ENCODE data around the gene CHAMP1.

CHAMP1 gene

GRCh38 chr13:114281351-114282040 lies 32.8 kb upstream of the CHAMP1 start, which contains the start of gene UPF3A:
TSS of gene UPF3A (plus strand) at chr13:114281601. CDS start at chr13:114281640, 39 bp downstream.
- no peaks in the 10 kb centered on the region; the same call in 1 of the 2 replicates for H3K36me3 ChIP-seq (ENCODE audit: control insufficient read depth, insufficient read depth, low read length)
- H3K4me3 ChIP-seq (replicated peaks; ENCODE audit: low read depth, low read length): peak within 1 kb of the TSS; percentile 81
- DNase-seq (ENCODE audit: extremely low read depth, insufficient read length): peak; percentile 96
- H3K27me3 ChIP-seq (replicated peaks; ENCODE audit: control insufficient read depth, insufficient read depth, low read length): no peaks in the 10 kb centered on the region
- TF ChIP-seq CTCF (IDR thresholded peaks at IDR 0.05; ENCODE audit: insufficient read depth, low read length, poor library complexity, severe bottlenecking): no peak

- Histone ChIP-seq H3K4me3 (replicated peaks; ENCODE audit: low read depth, low read length) (peak overlapping the region; percentile 81), H3K27me3 (replicated peaks; ENCODE audit: control insufficient read depth, insufficient read depth, low read length) (no peaks in the 10 kb centered on the region), H3K36me3 (ENCODE audit: control insufficient read depth, insufficient read depth, low read length) (peaks cover 5% of the 10 kb centered on the region)
- no peak for TF ChIP-seq CTCF (IDR thresholded peaks at IDR 0.05; ENCODE audit: insufficient read depth, low read length, poor library complexity, severe bottlenecking)
- peak; percentile 86 for DNase-seq (ENCODE audit: extremely low read depth, insufficient read length)
Measured at GRCh38 chr13:114282041-114282670, 32.1 kb upstream of the CHAMP1 start.

GRCh38 chr13:114283576-114283975 lies 30.7 kb upstream of the CHAMP1 start:
- H3K4me3 ChIP-seq (replicated peaks; ENCODE audit: low read depth, low read length): no peak overlapping the region
- no peaks in the 10 kb centered on the region for H3K27me3 ChIP-seq (replicated peaks; ENCODE audit: control insufficient read depth, insufficient read depth, low read length)
- DNase-seq (ENCODE audit: extremely low read depth, insufficient read length): no peak
- H3K36me3 ChIP-seq (ENCODE audit: control insufficient read depth, insufficient read depth, low read length): peaks cover 11% of the 10 kb centered on the region
- TF ChIP-seq CTCF (IDR thresholded peaks at IDR 0.05; ENCODE audit: insufficient read depth, low read length, poor library complexity, severe bottlenecking): no peak

GRCh38 chr13:114284680-114285079 lies 29.6 kb upstream of the CHAMP1 start:
- TF ChIP-seq CTCF (IDR thresholded peaks at IDR 0.05; ENCODE audit: insufficient read depth, low read length, poor library complexity, severe bottlenecking): no peak
- DNase-seq (ENCODE audit: extremely low read depth, insufficient read length): no peak
- H3K36me3 ChIP-seq (ENCODE audit: control insufficient read depth, insufficient read depth, low read length): peaks cover 11% of the 10 kb centered on the region
- H3K4me3 ChIP-seq (replicated peaks; ENCODE audit: low read depth, low read length): no peak overlapping the region
- no peaks in the 10 kb centered on the region for H3K27me3 ChIP-seq (replicated peaks; ENCODE audit: control insufficient read depth, insufficient read depth, low read length)

GRCh38 chr13:114285166-114285808 lies 29.0 kb upstream of the CHAMP1 start:
- no peak for DNase-seq (ENCODE audit: extremely low read depth, insufficient read length)
- H3K27me3 ChIP-seq (replicated peaks; ENCODE audit: control insufficient read depth, insufficient read depth, low read length): no peaks in the 10 kb centered on the region
- TF ChIP-seq CTCF (IDR thresholded peaks at IDR 0.05; ENCODE audit: insufficient read depth, low read length, poor library complexity, severe bottlenecking): no peak
- H3K4me3 ChIP-seq (replicated peaks; ENCODE audit: low read depth, low read length): no peak overlapping the region
- H3K36me3 ChIP-seq (ENCODE audit: control insufficient read depth, insufficient read depth, low read length): peaks cover 13% of the 10 kb centered on the region

All from GM06990 (cell line).